GM23248 (cell line): ENCODE results near the gene CEND1. TPM values are rescaled to one million over a fixed set of nuclear protein-coding genes. Genes with fewer than 3 reads are reported as not detected.

Experiments used
- DNase-seq: peaks from one replicate; pipeline ENCODE4 v3.0.0-alpha.2; 2015
- H2AFZ ChIP-seq: fragments of 200-600 bp; sonication (generic); 2 replicates; pipeline ENCODE4 v1.6.1; 2016; ENCODE audit warnings: antibody characterized with exemption
- H3F3A ChIP-seq: fragments of 200-600 bp; sonication (generic); 2 replicates; pipeline ENCODE4 v1.6.1; 2016; ENCODE audit warnings: mild to moderate bottlenecking, antibody characterized with exemption, mixed run types; ENCODE audit not compliant: insufficient read depth
- H3K27ac ChIP-seq: fragments of 200-600 bp; sonication (generic); 2 replicates; pipeline ENCODE4 v1.5.1; 2016; ENCODE audit warnings: mild to moderate bottlenecking
- H3K27me3 ChIP-seq: fragments of 200-600 bp; sonication (generic); replicated peaks from 2 replicates; pipeline ENCODE4 v1.6.1; 2016; ENCODE audit warnings: mild to moderate bottlenecking; ENCODE audit not compliant: insufficient read depth
- H3K36me3 ChIP-seq: fragments of 200-600 bp; sonication (generic); 2 replicates; pipeline ENCODE4 v1.6.1; 2016; ENCODE audit warnings: low read depth, mild to moderate bottlenecking
- H3K4me1 ChIP-seq: fragments of 200-600 bp; sonication (generic); 2 replicates; pipeline ENCODE4 v1.6.1; 2016; ENCODE audit warnings: mild to moderate bottlenecking; ENCODE audit not compliant: insufficient read depth
- H3K4me2 ChIP-seq: fragments of 200-600 bp; sonication (generic); one replicate; pipeline ENCODE4 v1.6.1; 2016; ENCODE audit warnings: mild to moderate bottlenecking; ENCODE audit not compliant: unreplicated experiment
- H3K4me3 ChIP-seq: fragments of 200-600 bp; sonication (generic); 2 replicates; pipeline ENCODE4 v1.5.1; 2016; ENCODE audit warnings: mild to moderate bottlenecking
- H3K79me2 ChIP-seq: fragments of 200-600 bp; sonication (generic); 2 replicates; pipeline ENCODE4 v1.6.1; 2016; ENCODE audit warnings: mild to moderate bottlenecking; ENCODE audit not compliant: insufficient read depth
- H3K9ac ChIP-seq: fragments of 200-600 bp; sonication (generic); 2 replicates; pipeline ENCODE4 v1.6.1; 2016; ENCODE audit warnings: mild to moderate bottlenecking
- H3K9me2 ChIP-seq: fragments of 200-600 bp; sonication (generic); 2 replicates; pipeline ENCODE4 v1.6.1; 2016; ENCODE audit warnings: mixed run types, mild to moderate bottlenecking, moderate library complexity; ENCODE audit not compliant: insufficient read depth
- H3K9me3 ChIP-seq: fragments of 200-600 bp; sonication (generic); one replicate; pipeline ENCODE4 v1.6.1; 2017; ENCODE audit warnings: low read depth
- H4K20me1 ChIP-seq: fragments of 200-600 bp; sonication (generic); 2 replicates; pipeline ENCODE4 v1.6.0; 2016; ENCODE audit not compliant: insufficient read depth
- EZH2 ChIP-seq: fragments of 200-600 bp; sonication (generic); IDR thresholded peaks from 2 replicates; pipeline ENCODE4 v1.6.1; 2018; ENCODE audit warnings: antibody characterized with exemption, mild to moderate bottlenecking; ENCODE audit not compliant: insufficient read depth, poor library complexity, severe bottlenecking
- EZH2phosphoT487 ChIP-seq: fragments of 200-600 bp; sonication (generic); IDR thresholded peaks from 2 replicates; pipeline ENCODE4 v1.6.1; 2018; ENCODE audit warnings: antibody characterized with exemption, moderate library complexity, mild to moderate bottlenecking, low read depth; ENCODE audit not compliant: insufficient read depth
- WGBS, 2 experiments: methylation state at CpG; one replicate each; pipeline ENCODE4 v1.1.6; 2015 to 2017; ENCODE audit warnings: low lambda C conversion rate in 2 of 2, low coverage in 1 of 2; ENCODE audit errors: missing lambda C conversion rate in 2 of 2; 5-methylcytosine and 5-hydroxymethylcytosine counted together
- in situ Hi-C: fragments of 300-500 bp; cut with MboI; formaldehyde crosslinking; loops from 2 replicates; pipeline ENCODE4 v1.15.0; 2020
- polyA plus RNA-seq: library from polyadenylated mRNA; unstranded; fragments of >200 nt; fragmentation: Nextera tagmentation; extraction: Ambion mirVana; gene quantifications from 2 replicates; pipeline ENCODE4 v1.2.1, GENCODE V29; 2016
- total RNA-seq: library from RNA; depleted of rRNA; stranded (reverse); fragments of >200 nt; shearing (Covaris generic); gene quantifications from 2 replicates; pipeline ENCODE4 v1.2.3, GENCODE V29; 2014

Gene CEND1
- total and polyA plus RNA-seq, 2 experiments from 2014 or later = 2.1 to 3.4 TPM

DNA sequence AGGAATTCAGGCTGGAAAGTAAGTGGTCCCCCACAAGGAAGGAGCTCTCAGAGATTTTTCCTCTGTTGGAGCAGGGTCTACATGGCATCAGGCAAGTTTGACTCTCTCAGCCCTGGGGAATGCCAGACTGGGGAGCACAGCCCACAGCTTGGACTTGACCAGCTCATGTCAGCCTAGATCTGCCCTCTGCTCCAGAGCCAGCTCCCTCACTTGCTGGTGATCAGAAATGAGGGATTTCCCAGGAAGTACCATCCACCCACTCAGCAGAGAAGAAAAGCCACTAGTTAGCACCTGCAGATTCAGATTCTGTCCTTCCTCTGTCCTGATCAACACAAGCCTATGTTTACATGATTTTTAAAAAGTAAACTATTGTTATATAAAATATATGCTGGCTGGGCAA, 29.7 kb downstream of the CEND1 start:
- Histone ChIP-seq H3K4me2 (no peak overlapping the region), H3K36me3 (peaks cover 47% of the 10 kb centered on the region), H3K4me1 (peaks cover 6% of the 10 kb centered on the region), H2AFZ (no peak overlapping the region), H3F3A (peaks cover 32% of the 10 kb centered on the region; the same call in 1 of the 2 replicates), H3K9me3 (no peaks in the 10 kb centered on the region), H3K27ac (no peak overlapping the region), H3K4me3 (no peak overlapping the region), H3K9me2 (no peaks in the 10 kb centered on the region), H3K27me3 (no peaks in the 10 kb centered on the region), H3K9ac (no peak overlapping the region), H4K20me1 (peaks cover 3% of the 10 kb centered on the region; the same call in 1 of the 2 replicates), H3K79me2 (peaks cover 37% of the 10 kb centered on the region)
- in situ Hi-C loops = no loop called here
- DNase-seq = no peak
- TF ChIP-seq EZH2phosphoT487 = no peak
- no peak for TF ChIP-seq EZH2

DNA sequence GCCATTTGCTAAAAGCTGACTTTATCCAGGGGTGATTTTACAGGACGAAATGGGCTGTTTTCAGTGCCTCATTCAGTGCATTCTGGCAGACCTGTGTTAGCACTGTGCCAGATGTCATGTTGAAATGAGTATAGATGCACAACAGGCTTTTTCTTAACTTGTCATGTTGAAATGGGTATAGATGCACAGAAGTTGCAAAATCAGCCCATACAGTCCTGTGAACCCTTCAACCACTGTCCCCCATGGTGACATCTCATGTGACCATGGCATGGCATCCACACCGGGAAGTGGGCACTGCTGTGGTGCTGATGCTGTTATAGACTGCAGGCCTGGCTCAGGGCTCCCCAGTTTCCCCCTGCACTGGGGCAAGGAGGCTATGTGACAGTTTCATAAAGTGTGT, 40.2 kb downstream of the CEND1 start:
- Histone ChIP-seq H3K9ac (peak overlapping the region; percentile 93; the same call in 1 of the 2 replicates), H3K79me2 (peaks cover 74% of the 10 kb centered on the region), H3K27me3 (no peaks in the 10 kb centered on the region), H3K36me3 (no peaks in the 10 kb centered on the region), H3K4me1 (peaks cover 10% of the 10 kb centered on the region; the same call in 1 of the 2 replicates), H2AFZ (no peak overlapping the region), H3K4me2 (peak overlapping the region; percentile 93), H3F3A (peaks cover 9% of the 10 kb centered on the region; the same call in 1 of the 2 replicates), H4K20me1 (no peaks in the 10 kb centered on the region), H3K4me3 (no peak overlapping the region), H3K27ac (peak overlapping the region; percentile 87), H3K9me2 (no peaks in the 10 kb centered on the region), H3K9me3 (no peaks in the 10 kb centered on the region)
- 55 to 61% methylated on average over 2 of the region's 2 CpGs for WGBS, 2 experiments
- DNase-seq = peak; percentile 36
- TF ChIP-seq EZH2phosphoT487 = no peak
- in situ Hi-C loops = no loop called here

DNA sequence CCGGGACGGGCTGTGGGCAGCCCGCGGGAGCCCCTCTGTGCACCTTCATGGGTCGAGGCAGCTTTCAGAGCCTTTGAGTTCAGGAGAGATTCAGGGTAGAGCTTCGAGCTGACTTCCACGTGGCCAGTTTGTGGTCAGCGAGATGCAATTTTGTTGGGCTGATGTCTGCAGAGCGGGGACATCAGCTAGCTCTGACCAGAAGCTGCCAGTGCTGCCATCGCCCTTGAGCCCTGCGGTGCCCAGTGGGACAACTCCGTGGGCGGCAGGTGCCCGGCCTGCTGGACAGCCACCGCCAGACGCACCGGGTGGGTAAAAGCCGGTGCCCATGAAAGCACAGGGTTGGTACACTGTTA, 41.9 kb downstream of the CEND1 start:
- Histone ChIP-seq H3K4me1 (peaks cover 10% of the 10 kb centered on the region; the same call in 1 of the 2 replicates), H3K9me2 (no peaks in the 10 kb centered on the region), H4K20me1 (no peaks in the 10 kb centered on the region), H3K9me3 (no peaks in the 10 kb centered on the region), H3K4me3 (peak overlapping the region; percentile 87), H2AFZ (0 out of 2 replicates have a peak overlapping the region, but pooled peaks have one; percentile 85), H3K79me2 (peaks cover 57% of the 10 kb centered on the region), H3K9ac (peak overlapping the region; percentile 93), H3K27me3 (no peaks in the 10 kb centered on the region), H3K4me2 (peak overlapping the region; percentile 93), H3F3A (peaks cover 9% of the 10 kb centered on the region; the same call in 1 of the 2 replicates), H3K36me3 (no peaks in the 10 kb centered on the region), H3K27ac (peak overlapping the region; percentile 87)
- in situ Hi-C loops = no loop called here
- WGBS, 2 experiments = 22 to 26% methylated on average over 18 of the region's 18 CpGs
- DNase-seq = peak; percentile 69
- TF ChIP-seq EZH2phosphoT487 (no peak), EZH2 (no peak)

DNA sequence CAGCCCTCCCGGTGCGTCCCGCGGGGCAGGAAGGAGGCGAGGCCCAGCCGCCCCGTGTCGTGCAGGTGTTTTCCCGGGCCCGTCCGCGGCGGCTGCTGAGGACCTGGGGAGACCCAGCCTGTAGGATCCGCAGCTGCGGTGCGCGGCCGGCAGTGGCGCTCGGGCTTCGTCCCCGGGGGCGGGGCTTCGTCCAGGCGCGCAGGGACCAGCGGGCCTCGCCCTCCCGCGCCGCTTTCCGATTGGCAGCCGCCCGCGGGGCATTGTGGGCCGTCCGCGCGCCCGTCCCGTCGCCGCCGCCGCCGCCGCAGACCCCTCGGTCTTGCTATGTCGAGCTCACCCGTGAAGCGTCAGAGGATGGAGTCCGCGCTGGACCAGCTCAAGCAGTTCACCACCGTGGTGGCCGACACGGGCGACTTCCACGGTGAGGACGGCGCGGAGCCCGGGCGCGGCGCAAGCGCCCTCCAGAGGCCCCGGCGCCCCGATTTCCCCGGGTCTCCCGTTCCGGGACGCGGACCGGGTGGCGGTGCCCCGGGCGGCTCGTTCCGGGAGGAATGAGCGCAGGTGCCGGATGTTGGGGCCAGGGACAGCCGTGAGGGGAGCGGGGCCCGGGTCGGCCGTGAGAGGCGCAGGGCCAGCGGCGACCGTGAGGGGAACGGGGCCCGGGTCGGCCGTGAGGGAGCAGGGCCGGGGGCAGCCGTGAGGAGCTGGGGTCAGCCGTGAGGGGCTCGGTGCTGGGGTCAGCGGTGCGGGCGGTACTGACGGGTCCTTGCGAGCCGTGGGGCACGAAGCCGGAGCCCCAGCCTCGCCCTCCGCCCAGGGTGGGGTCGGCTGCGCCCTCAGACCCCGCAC, 42.5 kb downstream of the CEND1 start, which contains the start of gene TALDO1:
TSS of gene TALDO1 (plus strand) at position 307 of the 849 bp plus-strand sequence. CDS start at position 325, 18 bp downstream.
- Histone ChIP-seq H3K4me2 (peak within 1 kb of the TSS; percentile 93), H3K27ac (peak within 1 kb of the TSS; percentile 87), H3K79me2 (peaks cover 51% of the 10 kb centered on the region), H3K9me2 (no peaks in the 10 kb centered on the region), H3K4me3 (peak within 1 kb of the TSS; percentile 87), H3F3A (peaks cover 9% of the 10 kb centered on the region; the same call in 1 of the 2 replicates), H3K9me3 (no peaks in the 10 kb centered on the region), H3K9ac (peak within 1 kb of the TSS; percentile 93), H4K20me1 (no peaks in the 10 kb centered on the region), H3K4me1 (peaks cover 10% of the 10 kb centered on the region; the same call in 1 of the 2 replicates), H3K27me3 (no peaks in the 10 kb centered on the region), H2AFZ (peak within 1 kb of the TSS; percentile 85), H3K36me3 (no peaks in the 10 kb centered on the region)
- TF ChIP-seq EZH2phosphoT487 (no peak), EZH2 (no peak)
- in situ Hi-C loops = no loop called here
- DNase-seq = peak; percentile 97
- WGBS, 2 experiments = 1 to 2% methylated on average over 46 to 101 of the region's 112 CpGs
